ENCODE results near the gene OCA2.
"Not testable (repeated sequence)": the region's sequence is repeated elsewhere in the genome, so short reads cannot be mapped to it uniquely, and the experiment has no call there.

Gene OCA2

DNA sequence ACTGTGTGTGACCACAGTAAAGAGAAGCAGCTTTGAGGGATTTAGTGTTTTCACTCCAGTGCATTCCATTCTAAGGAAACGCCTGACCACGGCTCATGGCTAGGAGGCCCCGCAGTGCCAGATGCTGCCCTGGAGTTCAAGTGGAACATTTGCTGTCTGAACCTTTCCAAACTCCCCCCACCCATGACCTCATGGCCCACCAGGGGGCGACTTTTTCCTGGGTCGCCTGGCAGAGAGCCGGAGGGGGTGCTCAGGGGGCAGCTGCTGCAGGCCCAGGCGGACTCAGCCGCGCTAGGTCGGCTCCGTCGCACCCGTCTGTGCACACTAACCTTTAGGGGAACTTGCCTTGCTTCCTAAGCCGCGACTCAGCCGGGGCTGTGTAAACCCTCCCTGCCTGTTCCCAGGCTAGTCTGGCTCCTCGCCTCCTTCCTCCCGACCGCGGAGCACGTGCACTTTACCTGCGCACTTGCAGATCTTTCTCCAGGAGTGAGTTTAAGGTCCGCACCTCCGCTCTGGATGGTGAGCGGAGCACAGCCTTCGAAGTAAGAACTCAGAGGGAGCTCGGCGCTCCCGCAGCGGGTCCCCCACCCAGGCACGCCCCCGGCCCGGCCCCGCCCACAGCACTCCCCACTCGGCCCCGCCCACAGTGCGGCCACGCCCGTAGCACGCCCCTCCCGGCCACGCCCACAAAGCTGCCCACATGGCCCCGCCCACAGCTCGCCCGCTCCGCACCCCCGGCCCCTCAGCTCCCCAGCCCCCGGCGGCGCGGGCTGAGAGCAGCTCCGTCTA is at the start of gene OCA2:
Gene OCA2, minus strand, starts transcription at position 550 of the 789 bp plus-strand sequence. CDS start 17,441 bp downstream, outside the sequence.
- peak in 1 of 2 donors; percentile 54 for DNase-seq (ENCODE audit: low read depth in 1 of 2, low spot score in 1 of 2)

DNA sequence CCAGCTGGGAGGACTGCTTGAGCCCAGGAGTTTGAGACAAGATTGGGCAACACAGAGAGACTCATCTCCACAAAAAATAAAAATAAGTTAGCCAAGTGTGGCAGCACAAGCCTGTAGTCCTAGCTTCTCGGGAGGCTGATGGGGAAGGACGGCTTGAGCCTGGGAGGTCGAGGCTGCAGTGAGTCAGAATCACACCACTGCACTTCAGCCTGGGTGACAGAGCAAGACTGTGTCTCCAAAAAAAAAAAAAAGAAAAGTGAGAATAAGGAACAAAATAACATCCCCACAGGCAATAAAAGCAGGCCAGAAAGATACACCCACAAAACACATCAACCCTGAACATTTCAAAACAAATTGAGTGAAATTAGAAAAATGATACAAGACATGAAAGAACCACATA is 48.7 kb upstream of the OCA2 start:
- DNase-seq (ENCODE audit: low read depth in 1 of 2, low spot score in 1 of 2): no peak

DNA sequence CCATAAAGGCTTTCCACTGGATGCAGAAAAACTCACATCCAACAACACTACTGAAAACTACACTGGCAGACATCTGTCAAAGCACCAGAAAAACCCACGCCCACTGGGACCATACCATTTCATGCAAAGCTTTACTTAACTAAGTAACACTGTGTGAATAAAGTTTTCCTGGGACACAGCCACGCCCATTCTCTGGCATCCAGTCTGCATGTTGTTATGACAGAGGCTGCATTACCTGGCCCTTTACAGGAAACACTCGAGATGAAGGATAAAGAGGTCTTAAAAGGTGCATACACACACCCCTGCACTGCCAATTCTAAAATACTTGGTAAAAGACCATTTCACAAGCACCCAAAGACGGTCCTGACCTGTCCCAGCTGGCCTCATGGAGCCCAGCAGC is 46.3 kb upstream of the OCA2 start:
- DNase-seq (ENCODE audit: low read depth in 1 of 2, low spot score in 1 of 2): not testable (repeated sequence)

DNA sequence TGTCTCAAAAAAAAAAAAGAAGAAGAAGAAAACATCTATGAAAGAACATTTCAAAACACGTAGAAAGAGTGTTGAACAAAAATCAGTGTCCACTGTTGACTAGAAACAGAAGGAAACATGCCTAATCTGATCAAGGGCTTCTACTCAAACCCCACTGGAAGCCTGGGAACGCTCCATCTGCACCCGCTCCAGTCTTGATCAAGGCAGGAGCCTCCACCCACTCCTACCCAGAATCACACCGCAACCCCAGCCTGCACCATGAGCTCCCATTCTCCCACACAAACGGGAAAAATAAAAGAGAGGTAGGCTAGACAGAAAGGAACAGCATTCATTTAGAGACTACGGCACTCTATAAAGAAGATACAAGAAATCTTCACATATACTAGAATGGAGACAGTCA is 40.9 kb upstream of the OCA2 start:
- no peak for DNase-seq (ENCODE audit: low read depth in 1 of 2, low spot score in 1 of 2)

DNA sequence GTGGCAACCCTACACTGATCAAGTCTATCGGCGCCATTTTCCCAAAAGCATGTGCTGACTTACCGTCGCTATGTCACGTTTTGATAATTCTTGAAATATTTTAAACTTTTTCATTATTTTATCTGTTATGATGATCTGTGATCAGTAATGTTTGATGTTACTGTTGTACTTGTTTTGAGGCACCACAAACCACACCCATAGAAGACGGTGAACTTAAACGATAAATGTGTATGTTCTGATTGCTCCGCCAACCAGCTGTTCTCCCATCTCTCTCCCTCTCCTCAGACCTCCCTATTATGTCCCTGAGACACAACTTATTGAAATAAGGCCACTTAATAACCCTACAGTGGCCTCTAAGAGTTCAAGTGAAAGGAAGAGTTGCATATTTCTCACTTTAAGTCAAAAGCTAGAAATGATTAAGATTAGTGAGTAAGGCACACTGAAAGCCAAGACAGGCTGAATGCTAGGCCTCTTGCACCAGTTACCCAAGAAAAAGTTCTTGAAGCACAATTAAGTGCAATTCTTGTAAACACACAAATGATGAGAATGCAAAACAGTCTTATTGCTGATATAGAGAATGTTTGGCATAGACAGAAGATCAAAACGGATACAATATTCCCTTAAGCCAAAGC is 38.4 kb upstream of the OCA2 start:
- not testable (repeated sequence) for DNase-seq (ENCODE audit: low read depth in 1 of 2, low spot score in 1 of 2)

DNA sequence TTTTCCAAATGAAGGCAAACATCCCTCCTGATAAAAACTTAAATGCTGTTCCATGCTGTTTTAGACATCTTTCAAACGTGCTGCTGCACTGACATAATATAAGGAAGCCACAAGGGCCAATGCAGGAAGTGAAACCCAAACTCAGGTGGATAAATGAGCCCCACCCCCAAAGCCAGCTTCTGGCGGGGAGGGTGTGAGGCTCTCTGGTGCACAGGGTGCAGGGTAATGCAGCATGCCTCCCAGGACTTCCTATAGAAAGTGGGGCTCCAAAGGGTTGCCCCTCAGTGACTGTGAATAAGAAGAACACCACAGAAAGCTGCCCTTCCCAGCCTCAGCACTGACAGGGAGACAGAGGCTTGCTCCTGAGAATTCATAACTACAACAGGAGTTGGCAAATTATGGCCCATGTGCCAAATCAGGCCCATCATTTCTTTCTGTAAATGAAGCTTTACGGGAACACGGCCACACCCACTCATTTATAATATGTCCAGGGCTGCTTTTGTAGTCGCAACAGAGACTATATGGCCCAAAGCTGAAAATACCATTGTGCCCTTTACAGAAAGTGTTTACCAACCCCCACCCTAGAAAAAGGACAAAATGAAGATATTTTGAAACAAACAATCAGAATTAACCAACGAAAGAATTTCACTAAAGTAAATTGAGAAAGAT is 37.3 kb upstream of the OCA2 start:
- not testable (repeated sequence) for DNase-seq (ENCODE audit: low read depth in 1 of 2, low spot score in 1 of 2)

DNA sequence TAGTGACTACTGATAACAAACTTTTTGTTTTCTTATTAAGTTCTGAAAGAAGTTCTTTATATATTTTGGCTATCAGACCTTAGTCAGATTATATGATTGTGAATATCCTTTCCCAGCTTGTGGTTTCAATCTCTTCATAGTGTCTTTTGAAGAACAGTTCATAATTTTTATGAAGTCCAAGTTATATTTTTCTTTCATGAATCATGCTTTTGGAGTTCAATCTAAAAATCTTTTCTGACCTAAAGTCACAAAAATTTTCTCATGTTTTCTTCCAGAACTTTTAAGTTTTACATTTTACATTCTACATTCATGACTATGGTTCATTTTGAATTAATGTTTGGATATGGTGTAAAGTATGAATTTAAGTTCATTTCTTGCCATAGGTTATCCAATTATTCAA is 34.2 kb upstream of the OCA2 start:
- no peak for DNase-seq (ENCODE audit: low read depth in 1 of 2, low spot score in 1 of 2)

DNA sequence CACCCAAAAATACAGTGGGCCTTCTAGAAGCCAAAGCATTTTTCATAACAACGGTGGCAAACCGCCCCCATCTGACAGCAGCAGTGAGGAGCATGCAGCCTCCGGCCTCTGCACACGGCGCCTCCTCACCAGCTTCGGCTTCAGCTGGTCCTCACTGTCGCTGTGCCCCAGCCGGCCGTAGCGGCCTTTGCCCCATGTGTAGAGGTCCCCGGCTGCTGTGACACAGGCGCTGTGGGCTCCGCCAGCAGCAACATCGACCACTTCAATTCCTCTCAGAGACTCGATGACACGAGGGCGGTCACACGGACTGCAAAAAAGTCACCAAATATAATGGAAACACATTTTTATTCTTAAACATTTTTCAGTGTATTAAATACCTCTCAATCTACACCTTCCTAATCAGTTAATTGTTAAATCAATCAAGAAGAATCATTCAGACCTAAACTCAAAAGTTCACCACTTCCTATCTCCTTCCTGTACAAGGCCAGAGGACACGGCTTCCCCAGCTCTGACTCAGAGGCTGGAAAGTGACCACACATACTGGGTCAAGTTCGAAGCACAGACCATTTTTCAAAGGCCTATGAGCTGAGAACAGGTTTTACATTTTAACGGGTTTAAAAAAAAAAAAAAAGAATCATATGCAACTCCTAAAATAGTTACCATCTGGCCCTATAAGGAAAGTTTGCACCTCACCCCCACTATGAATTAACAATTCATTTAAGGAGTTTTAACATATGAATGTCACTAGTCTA is 33.6 kb upstream of the OCA2 start:
- no peak for DNase-seq (ENCODE audit: low read depth in 1 of 2, low spot score in 1 of 2)

DNA sequence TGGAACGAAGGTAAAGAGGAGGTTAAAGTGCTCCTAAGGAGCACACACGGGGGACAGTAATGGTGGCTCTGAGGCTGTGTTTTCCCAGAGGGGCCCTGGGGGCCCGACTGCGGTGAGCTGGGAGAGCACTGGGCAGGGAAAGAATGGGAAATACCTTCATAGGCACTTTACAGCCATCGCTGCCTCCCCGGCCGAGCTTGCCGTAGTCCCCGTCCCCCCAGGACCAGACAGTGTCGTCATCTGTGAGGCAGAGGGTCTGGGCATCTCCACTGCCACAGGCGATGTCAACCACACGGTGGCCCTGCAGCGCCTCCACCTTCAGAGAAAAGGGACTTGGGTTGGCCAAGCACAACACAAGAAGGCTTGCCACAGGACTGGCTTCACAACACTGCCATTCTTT is 32.8 kb upstream of the OCA2 start:
- DNase-seq (ENCODE audit: low read depth in 1 of 2, low spot score in 1 of 2): no peak

DNA sequence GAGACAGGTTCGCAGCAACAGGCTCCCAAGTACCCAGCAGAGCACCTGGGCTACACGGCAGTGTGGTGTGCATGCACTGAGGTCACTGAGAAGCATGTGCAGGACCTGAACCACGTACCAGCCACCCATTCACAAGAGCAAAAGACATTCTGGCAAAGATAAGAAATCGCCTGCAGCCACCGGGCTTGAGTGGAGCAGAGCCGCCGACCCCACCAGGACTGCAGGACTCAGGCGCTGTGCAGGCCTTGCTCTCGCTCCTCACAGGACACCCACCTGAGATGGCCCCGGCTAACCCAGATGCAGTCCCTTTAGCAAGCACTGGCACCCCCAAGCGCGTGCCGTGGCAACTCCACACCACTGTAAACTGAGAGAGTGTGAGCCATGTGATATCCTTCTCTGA is 32.3 kb upstream of the OCA2 start:
- no peak for DNase-seq (ENCODE audit: low read depth in 1 of 2, low spot score in 1 of 2)

DNA sequence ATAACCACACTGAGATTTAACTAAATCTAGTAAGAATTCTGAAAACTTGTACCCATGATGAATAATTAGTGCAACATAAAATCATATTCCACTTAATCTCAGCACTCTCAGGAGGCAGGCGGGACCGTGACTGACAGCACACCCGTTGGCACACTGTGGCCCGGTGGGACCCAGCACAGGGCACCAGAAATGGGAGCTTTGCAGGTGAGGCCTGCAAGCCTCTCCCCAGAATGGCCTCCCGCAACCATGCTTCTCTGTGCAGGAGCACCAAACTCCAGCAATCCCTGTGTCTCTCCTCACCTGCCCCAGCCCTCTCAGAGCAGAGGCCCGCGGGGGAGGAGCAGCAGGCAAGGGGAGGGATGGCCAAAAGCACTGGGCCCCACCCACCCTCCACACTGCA is 31.5 kb upstream of the OCA2 start:
- DNase-seq (ENCODE audit: low read depth in 1 of 2, low spot score in 1 of 2): no peak

DNA sequence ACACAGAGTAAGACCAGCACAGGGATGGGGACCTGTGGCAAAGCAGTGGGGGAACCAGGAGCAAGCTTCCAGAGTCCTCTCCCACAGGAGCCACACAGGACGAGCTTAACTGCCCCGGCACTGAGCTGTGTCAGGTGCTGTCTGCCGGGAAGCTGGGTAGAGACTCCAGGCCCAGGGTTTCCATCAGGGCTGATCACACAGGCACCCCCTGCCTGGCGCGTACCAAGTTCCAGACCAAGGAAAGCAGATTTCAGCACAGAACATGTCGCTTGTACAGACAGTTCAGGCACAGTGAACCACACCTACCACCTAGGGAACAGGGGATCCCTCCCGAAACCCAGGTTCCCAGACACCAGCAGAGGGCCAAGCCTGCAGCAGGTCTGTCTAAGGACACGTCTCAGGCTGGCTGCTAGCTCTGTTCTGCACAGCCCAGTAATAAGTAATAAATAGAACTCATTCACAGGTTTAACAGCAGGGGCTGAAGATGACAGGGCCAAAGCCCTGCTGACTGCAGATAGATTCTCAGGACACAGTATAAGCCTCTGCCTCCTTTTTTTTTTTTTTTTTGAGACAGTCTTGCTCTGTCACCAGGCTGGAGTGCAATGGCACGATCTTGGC is 30.2 kb upstream of the OCA2 start:
- no peak for DNase-seq (ENCODE audit: low read depth in 1 of 2, low spot score in 1 of 2)

DNA sequence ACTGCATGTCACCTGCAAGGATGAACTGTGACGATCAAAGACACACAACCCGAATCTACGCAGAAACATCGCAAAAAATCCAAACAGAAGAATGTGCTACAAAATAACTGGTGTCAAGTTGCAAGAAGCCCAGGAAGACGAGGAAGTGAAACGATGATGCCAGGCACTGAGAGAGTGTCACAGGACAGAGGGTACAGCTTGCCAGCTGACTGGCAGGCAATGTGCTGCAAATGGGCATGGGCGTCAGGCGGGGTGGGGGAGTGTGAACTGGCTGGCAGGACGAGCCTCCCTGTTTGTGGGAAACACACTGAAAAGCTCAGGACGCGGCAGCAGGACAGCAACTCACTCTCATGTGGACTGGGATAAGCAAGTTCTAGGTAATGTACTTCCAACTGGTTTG is 28.9 kb upstream of the OCA2 start:
- DNase-seq (ENCODE audit: low read depth in 1 of 2, low spot score in 1 of 2): no peak

DNA sequence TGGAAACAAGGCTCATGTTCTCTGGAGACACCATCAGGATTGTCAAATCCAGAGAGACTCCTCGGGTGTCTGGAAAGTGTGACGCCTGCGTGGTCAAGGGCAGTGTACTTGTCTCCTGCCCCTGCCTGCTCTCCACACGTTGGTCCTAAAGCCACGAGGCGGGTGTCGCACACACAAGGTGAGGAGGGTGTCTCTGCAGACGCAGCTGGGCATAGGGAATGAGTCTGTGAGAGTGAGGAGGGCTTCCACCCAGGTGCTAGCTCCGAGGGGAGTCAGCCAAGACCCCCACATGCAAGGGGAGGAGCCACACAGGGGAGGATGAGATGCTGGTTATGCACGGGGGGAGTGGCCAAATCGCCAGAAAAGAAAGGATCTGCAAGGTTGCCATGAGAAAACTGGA is 27.9 kb upstream of the OCA2 start:
- no peak for DNase-seq (ENCODE audit: low read depth in 1 of 2, low spot score in 1 of 2)

DNA sequence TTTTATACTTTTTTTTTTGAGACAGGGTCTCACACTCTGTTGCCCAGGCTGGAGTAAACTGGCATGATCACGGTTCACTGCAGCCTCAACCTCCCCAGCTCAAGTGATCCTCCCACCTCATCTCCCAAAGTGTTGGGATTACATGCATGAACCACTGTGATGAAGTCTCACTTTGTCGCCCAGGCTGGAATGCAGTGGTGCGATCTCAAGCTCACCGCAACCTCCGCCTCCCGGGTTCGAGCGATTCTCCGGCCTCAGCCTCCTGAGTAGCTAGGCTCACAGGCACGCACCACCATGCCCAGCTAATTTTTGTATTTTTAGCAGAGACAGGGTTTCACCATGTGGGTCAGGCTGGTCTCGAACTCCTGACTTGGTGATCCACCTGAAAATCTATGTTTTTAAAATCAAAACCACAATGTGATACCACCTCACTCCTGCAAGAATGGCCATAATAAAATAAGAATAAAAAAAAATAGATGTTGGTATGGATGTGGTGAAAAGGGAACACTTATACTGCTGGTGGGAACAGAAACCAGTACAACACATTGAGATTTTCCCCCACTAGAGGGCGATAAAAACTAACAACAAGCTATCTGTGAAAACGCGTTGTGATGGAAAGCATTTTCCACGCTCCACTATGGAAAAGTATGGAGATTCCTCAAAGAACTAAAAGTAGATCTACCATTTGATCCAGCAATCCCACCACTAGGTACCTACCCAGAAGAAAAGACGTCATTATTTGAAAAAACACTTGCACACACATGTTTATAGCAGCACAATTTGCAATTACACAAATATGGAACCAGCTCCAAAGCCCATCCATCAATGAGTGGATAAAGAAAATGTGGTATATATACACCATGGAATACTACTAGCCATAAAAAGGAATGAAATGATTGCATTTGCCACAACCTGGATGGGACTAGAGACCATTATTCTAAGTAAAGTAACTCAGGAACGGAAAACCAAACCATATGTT is 26.8 kb upstream of the OCA2 start:
- no peak for DNase-seq (ENCODE audit: low read depth in 1 of 2, low spot score in 1 of 2)

DNA sequence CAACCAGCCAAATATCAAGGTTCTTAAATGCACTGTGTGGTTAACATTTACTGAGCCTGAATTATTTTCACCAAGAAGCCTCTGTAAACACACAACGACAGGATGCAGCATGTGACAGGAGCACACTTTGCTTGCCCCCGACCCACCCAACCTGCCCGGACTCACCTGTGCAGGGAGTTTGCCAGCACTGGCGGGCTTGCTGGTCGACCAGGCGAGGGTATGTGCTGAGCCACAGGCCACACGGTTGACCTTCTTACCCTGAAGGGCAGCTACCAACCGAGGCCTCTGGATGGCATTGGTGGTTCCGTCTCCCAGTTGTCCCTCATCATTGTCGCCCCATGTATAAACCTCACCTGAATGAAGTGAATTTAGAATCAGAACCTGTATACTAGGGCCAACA is 25.7 kb upstream of the OCA2 start:
- DNase-seq (ENCODE audit: low read depth in 1 of 2, low spot score in 1 of 2): no peak

DNA sequence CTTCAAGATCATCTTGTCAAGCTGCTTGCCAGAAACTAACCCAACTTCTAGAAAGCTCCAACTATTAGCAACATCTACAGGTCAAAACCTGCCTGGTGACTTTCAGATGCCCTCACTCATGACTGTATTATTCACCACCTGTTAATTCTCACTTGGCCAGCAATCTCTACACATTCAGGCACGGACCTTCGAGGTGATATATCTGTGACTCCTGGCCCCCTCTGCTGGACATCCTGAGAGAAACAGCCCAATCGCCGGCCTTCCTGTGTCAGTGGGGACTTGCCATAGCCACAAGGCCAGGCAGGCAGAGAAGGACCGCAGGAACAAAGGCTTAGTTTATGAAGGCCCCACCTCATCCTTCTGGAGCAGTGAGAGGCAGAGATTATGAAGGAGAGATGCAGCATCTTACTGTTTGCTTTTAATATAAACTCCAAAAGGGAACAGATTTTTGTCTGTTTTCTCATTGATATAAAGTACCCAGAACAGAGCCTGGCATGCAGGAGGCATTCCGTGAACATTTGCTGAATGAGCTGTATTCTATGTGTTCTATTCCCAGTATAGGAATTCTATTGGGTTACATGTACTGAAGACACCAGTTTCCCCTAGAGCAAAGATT is 24.4 kb upstream of the OCA2 start:
- peak in 1 of 2 donors; percentile 20 for DNase-seq (ENCODE audit: low read depth in 1 of 2, low spot score in 1 of 2)

DNA sequence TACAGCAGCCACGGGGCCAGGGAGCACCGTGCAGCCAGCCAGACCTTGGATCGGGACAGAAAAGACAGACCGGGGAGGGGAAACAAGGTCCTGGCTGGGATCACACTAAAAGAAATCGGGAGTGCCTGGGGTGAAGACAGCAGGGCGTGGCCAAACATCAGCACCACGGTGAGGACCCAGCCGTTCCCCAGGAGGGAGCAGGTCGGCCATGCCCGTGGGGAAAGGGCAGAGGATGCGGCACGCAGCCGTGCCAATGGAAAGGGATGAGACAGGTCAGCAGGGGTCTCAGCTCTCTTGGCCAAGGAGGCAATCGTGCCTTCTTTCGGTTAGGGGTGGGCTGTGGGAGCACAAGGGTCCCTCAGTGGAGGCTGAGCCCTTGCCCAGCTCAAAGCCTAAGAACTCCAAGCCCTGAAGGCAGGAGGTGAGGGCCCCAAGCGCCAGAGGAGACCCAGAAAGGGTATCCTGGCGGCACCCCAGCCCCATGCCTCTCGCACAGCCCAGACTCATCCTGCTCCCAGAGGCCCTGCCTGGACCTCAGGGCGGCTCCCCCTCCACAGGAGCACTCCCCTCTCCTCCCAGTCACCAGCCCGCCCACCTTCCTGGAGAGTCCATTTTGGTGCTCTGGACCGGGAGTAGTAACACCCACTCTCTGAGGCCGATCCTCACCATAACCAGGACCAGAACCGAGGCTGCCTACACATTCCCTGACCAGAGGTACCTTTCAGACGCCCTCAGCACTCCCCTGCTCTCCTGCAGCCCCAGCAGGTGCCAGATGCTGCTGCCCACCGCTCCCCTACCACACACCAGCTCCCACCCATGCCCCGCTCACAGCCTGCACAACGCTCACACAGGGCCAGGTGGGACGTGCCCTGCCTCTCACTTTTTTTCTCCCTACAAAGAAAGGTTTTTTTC is 23.2 kb upstream of the OCA2 start:
- no peak for DNase-seq (ENCODE audit: low read depth in 1 of 2, low spot score in 1 of 2)

Measured in stimulated activated CD4-positive, alpha-beta T cell treated with anti-CD3 and anti-CD28 coated beads, Interleukin-15, amount 100 ng/mL, for 1 hour (primary cell).